Mesothelial cell of epicardium (in vitro differentiated cells): ENCODE measurements around the gene ENO2. TPM values are rescaled to one million over a fixed set of nuclear protein-coding genes. Genes with fewer than 3 reads are reported as not detected.
A peak's percentile ranks its signal among the peaks of the same experiment; 100 is the strongest.

ENCODE experiments used
- DNase-seq, 2 experiments: peaks; one replicate each; pipeline ENCODE4 v3.0.0; 2021; ENCODE audit warnings: low spot score in 2 of 2; ENCODE audit not compliant: unreplicated experiment in 2 of 2
- H3K27ac Mint-ChIP-seq: 2 replicates; pipeline ENCODE4 v1.8.0; 2021; ENCODE audit warnings: mixed read lengths
- H3K27me3 Mint-ChIP-seq: 2 replicates; pipeline ENCODE4 v1.8.0; 2021; ENCODE audit warnings: low read depth, mixed read lengths
- H3K36me3 Mint-ChIP-seq: 2 replicates; pipeline ENCODE4 v1.8.0; 2021; ENCODE audit warnings: mixed read lengths
- H3K4me1 Mint-ChIP-seq: 2 replicates; pipeline ENCODE4 v1.8.0; 2021; ENCODE audit warnings: mixed read lengths
- H3K4me3 Mint-ChIP-seq: 2 replicates; pipeline ENCODE4 v1.8.0; 2021; ENCODE audit warnings: mild to moderate bottlenecking, moderate library complexity, mixed read lengths
- H3K9me3 Mint-ChIP-seq: 2 replicates; pipeline ENCODE4 v1.8.0; 2021; ENCODE audit warnings: mixed read lengths
- total RNA-seq: library from RNA; stranded (reverse); gene quantifications from 3 replicates; pipeline ENCODE4 v1.2.1, GENCODE V29; 2021
- TF ChIP-seq, protein P1 (sequence below): fragments of 200-600 bp; sonication (generic); IDR thresholded peaks from one replicate; pipeline ENCODE4 v1.5.0; 2021; ENCODE audit warnings: antibody characterized with exemption; ENCODE audit not compliant: unreplicated experiment

The ENO2 gene
- total RNA-seq, 1 donor from 2014 or later = 30.7 TPM

DNA sequence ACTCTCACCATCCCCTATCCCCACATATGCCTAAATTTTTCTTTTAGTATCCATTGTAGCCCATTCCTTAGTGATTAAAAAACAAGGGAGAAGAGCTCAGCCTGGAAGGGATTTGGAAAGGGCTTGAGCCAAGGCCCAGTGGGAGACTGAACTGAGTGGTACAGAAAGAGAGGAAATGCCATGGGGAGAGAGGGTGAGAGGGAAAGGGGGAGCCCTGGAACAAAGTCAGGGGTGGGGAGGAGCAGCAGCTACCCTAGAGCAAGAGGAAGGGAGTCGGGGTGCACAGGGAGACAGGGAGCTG, 10.8 kb downstream of the ENO2 start:
- Mint-ChIP-seq H3K27ac (peak overlapping the region; percentile 98), H3K4me1 (peaks cover 51% of the 10 kb centered on the region)

DNA sequence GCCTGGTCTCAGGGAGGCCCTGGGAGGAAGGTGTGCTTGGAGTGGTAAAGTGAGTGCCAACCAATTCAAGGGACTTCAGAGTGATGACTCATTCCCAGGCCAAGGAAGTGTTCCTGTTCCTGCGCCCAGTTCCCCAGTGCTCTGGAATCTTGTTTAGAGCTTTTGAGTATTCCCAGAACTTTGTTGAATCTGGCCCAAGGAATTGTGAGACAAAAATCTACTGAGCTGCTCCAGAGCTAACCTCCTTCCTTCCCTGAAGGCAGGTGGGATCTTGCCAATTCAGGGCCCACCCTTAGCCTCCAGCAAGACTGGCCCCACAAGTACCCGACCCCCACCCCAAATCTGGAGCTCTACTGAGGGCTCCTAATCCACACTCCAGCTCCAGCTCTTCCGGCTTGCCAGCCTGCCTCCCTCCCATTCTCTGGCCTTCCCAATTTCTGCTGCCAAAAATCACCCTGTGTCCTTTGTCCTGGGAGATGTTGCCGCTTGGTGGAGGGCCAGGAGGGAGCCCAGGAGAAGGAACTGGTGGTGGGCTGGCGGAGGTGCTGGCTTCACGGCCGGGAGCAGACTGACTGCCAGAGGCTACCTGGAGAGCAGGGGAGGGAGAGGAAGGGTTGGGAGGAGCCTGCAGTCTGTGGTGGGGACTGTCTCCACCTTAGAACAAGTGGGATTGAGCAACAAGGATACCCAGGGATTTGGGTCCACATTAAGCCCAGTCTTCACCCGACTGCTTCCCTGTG, 11.3 kb downstream of the ENO2 start:
- Mint-ChIP-seq H3K36me3 (no peaks in the 10 kb centered on the region), H3K9me3 (no peaks in the 10 kb centered on the region), H3K27me3 (no peaks in the 10 kb centered on the region), H3K27ac (peak overlapping the region; percentile 98), H3K4me1 (peaks cover 54% of the 10 kb centered on the region), H3K4me3 (peak overlapping the region; percentile 87)
- TF ChIP-seq, protein P1, sequence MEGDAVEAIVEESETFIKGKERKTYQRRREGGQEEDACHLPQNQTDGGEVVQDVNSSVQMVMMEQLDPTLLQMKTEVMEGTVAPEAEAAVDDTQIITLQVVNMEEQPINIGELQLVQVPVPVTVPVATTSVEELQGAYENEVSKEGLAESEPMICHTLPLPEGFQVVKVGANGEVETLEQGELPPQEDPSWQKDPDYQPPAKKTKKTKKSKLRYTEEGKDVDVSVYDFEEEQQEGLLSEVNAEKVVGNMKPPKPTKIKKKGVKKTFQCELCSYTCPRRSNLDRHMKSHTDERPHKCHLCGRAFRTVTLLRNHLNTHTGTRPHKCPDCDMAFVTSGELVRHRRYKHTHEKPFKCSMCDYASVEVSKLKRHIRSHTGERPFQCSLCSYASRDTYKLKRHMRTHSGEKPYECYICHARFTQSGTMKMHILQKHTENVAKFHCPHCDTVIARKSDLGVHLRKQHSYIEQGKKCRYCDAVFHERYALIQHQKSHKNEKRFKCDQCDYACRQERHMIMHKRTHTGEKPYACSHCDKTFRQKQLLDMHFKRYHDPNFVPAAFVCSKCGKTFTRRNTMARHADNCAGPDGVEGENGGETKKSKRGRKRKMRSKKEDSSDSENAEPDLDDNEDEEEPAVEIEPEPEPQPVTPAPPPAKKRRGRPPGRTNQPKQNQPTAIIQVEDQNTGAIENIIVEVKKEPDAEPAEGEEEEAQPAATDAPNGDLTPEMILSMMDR = no peak
- no peak for DNase-seq

More for the DNA sequence above, 10.8 kb downstream of the ENO2 start:
- Mint-ChIP-seq H3K9me3 (no peaks in the 10 kb centered on the region), H3K27me3 (no peaks in the 10 kb centered on the region), H3K36me3 (no peaks in the 10 kb centered on the region), H3K4me3 (peak overlapping the region; percentile 87)
- DNase-seq = no peak
- TF ChIP-seq, protein P1 = no peak

DNA sequence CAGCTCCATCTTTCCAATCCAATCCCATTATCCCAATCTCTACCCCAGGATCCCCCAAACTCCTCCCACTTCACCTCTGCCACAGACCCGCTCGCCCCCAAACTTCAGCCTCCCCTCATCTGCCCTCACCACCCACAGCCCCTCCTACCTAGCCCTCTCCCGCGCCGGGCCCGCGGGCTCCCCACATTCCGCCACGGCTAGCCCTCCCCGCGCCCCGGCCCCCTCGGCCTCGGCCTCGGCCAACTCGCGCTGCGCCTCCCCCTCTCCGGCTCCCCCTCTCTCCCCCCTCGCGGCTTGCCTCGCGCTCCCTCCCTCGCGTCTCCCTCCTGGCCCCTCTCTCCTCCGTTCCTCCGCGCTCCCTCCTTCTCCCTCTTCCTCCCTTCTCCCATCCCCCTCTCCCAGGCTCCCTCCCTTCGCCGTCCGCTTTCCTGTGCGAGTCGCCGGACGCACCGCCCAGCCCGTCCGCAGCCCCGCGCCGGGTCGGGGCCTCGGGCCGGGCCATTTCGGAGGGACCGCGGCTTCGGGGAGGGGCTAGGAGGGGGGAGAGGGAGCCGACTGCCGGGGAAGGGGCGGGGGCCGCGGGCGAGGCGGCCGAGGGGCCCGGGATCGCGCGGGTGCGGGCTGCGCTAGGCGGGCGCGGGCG, 13.1 kb downstream of the ENO2 start, which contains the start of gene ATN1:
TSS of gene ATN1 (plus strand) at position 581 of the 643 bp plus-strand sequence. CDS start 6,043 bp downstream, outside the sequence.
- H3K9me3 Mint-ChIP-seq = no peaks in the 10 kb centered on the region
- H3K4me1 Mint-ChIP-seq = peaks cover 65% of the 10 kb centered on the region
- H3K27me3 Mint-ChIP-seq = no peaks in the 10 kb centered on the region
- no peaks in the 10 kb centered on the region for H3K36me3 Mint-ChIP-seq
- H3K27ac Mint-ChIP-seq = peak within 1 kb of the TSS; percentile 98
- DNase-seq = peak; percentile 72 to 81
- H3K4me3 Mint-ChIP-seq = peak within 1 kb of the TSS; percentile 95
- TF ChIP-seq, protein P1 = no peak

DNA sequence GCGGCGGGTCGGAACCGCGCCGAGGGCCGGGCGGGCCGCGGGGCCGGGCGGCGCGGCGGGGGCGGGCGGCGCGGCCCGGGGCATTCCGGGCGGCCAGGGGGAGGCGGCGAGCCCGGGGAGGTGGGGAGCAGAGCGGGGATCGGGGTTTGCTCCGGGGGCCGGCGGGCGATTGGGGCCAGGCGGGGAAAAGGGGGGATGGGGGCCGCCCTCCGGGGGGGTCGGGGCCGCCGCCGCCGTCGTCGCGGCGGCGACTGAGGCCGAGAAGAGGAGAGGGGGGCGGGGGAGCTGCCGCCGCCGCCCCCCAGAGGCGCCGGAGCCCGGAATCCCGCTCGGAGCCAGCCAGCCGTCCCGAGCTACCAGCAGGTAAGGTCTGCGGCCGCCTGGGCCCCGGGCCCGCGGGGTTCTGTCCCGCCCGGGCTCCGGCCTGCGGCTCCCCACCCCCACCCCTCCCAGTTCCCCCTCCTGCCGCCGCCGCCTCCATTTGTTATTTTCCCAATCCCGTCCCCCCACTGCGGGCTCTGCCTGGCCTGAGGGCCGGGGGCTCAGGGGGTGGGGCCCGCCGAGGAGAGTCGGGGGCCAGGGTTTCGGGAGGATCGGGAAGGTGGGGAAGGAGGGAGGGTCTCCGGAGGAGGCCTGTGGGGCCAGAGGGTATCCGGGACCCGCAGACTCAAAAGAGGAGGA, 13.8 kb downstream of the ENO2 start:
- TF ChIP-seq, protein P1 = no peak
- H3K27me3 Mint-ChIP-seq = no peaks in the 10 kb centered on the region
- peak overlapping the region; percentile 92 for H3K27ac Mint-ChIP-seq
- no peak for DNase-seq
- H3K9me3 Mint-ChIP-seq = no peaks in the 10 kb centered on the region
- peaks cover 70% of the 10 kb centered on the region for H3K4me1 Mint-ChIP-seq
- peaks cover 3% of the 10 kb centered on the region for H3K36me3 Mint-ChIP-seq
- peak overlapping the region; percentile 95 for H3K4me3 Mint-ChIP-seq

DNA sequence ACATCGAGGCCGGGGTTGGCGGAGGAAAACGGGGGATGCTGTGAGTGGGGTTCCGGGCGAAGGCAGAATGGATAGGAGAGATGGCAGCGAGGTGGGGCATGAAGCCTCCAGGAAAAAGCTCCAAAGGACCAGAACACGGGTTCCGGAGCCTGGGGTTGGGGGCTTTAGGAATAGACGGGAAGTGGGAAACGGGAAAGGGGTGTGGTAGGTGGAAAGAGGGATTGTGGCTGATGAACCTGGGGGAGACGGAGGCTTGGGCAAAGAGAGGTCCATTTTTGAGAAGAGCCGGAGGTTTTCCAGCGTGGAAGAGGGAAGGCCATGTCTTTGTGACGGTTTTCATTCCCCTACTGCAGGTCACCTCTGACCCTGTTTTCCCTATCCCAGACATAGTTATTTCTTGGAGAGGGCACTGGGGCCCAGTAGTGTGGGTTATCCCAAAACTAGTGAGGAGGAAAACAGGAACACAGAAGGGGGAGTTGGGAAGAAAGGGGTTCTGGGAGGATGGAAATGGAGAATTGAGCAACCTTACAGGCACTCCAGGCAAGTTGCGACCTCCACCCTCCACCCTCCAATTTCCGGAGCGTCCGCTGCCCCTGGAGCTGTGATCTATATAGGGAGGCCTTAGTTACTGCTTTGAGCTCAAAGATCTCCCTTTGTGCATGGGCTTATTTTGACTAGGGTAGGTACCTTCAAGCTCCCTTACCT, 14.5 kb downstream of the ENO2 start:
- no peaks in the 10 kb centered on the region for H3K27me3 Mint-ChIP-seq
- peaks cover 75% of the 10 kb centered on the region for H3K4me1 Mint-ChIP-seq
- DNase-seq = no peak
- TF ChIP-seq, protein P1 = no peak
- peaks cover 5% of the 10 kb centered on the region for H3K36me3 Mint-ChIP-seq
- H3K9me3 Mint-ChIP-seq = no peaks in the 10 kb centered on the region
- peak overlapping the region; percentile 95 for H3K4me3 Mint-ChIP-seq
- peak overlapping the region; percentile 92 for H3K27ac Mint-ChIP-seq
